Transverse colon (tissue), 4 donors: ENCODE measurements around the gene COL4A1. TPM values are rescaled to one million over a fixed set of nuclear protein-coding genes. Genes with fewer than 3 reads are reported as not detected.

Experiments used
- DNase-seq: peaks from one replicate; pipeline ENCODE4 v3.0.0-alpha.2; 2019
- H3K27ac ChIP-seq, 4 donors: fragments of 200-600 bp; sonication (generic); 2 replicates each; pipeline ENCODE4 v1.5.1; 2016 to 2018; ENCODE audit warnings: inconsistent platforms in 4 of 4
- H3K27me3 ChIP-seq: fragments of 200-600 bp; sonication (generic); 2 replicates; pipeline ENCODE4 v1.5.1; 2017; ENCODE audit warnings: inconsistent platforms
- H3K36me3 ChIP-seq, 4 donors: fragments of 200-600 bp; sonication (generic); 2 replicates each; pipeline ENCODE4 v1.5.1; 2017 to 2019; ENCODE audit warnings: inconsistent platforms in 4 of 4
- H3K4me1 ChIP-seq, 4 donors: fragments of 200-600 bp; sonication (generic); 2 replicates each; pipeline ENCODE4 v1.5.1; 2017 to 2020; ENCODE audit warnings: inconsistent platforms in 4 of 4
- H3K4me3 ChIP-seq, 4 donors: fragments of 200-600 bp; sonication (generic); 1 replicate in 1 of 4; 2 replicates in 3 of 4; pipeline versions ENCODE4 v1.5.1 to v1.6.1; 2017 to 2019; ENCODE audit warnings: inconsistent platforms in 4 of 4
- H3K9me3 ChIP-seq, 2 donors: fragments of 200-600 bp; sonication (generic); 2 replicates each; pipeline ENCODE4 v1.5.1; 2017 to 2019; ENCODE audit warnings: inconsistent platforms in 2 of 2
- CTCF ChIP-seq, 5 experiments: fragments of 200-600 bp in 3 of 5; fragments of 450-650 bp in 2 of 5; sonication (generic) in 3 of 5; IDR thresholded peaks; 1 replicate in 2 of 5; 2 replicates in 3 of 5; pipeline ENCODE4 v1.5.1; 2016 to 2017; ENCODE audit warnings: antibody characterized with exemption in 5 of 5, inconsistent platforms in 3 of 5, mild to moderate bottlenecking in 2 of 5, moderate library complexity in 1 of 5
- EP300 ChIP-seq: sonication (generic); formaldehyde crosslinking; IDR thresholded peaks from one replicate; pipeline ENCODE4 v1.6.1; 2017; ENCODE audit warnings: antibody characterized with exemption, low read depth
- POLR2A ChIP-seq: fragments of 450-650 bp; IDR thresholded peaks from one replicate; pipeline ENCODE4 v1.6.1; 2016; ENCODE audit warnings: antibody characterized with exemption, mild to moderate bottlenecking, moderate library complexity
- POLR2AphosphoS5 ChIP-seq, 3 donors: sonication (generic); formaldehyde crosslinking; IDR thresholded peaks; one replicate each; pipeline ENCODE4 v1.6.1; 2016; ENCODE audit warnings: antibody characterized with exemption in 3 of 3
- WGBS, 2 donors: methylation state at CpG; one replicate each; pipeline ENCODE4 v1.1.5; 2018; ENCODE audit warnings: low coverage in 1 of 2; 5-methylcytosine and 5-hydroxymethylcytosine counted together
- in situ Hi-C, 4 donors: fragments of 200-750 bp; cut with MboI; loops; one replicate each; pipeline versions ENCODE4 v1.15.0 to v1.15.1; 2017; ENCODE audit warnings: low sequenced_read_pairs in 3 of 4, low pct_ligation_motif_present in 1 of 4, low pct_unique_long_range_greater_than_20kb in 1 of 4
- intact Hi-C: fragments of 100-400 bp; cut with DNase I; formaldehyde crosslinking; loops from one replicate; pipeline ENCODE4 v1.15.1; 2023; ENCODE audit warnings: low total_unique reads
- small RNA-seq, 4 donors: library from RNA; depleted of rRNA; stranded (forward); fragments of <200 nt; gene quantifications; one replicate each; pipeline ENCODE3, GENCODE V24; 2016
- total RNA-seq, 4 donors: library from RNA; depleted of rRNA; stranded (reverse); fragments of >200 nt; gene quantifications; one replicate each; pipeline ENCODE4 v1.1.0, GENCODE V29; 2016

Gene COL4A1
- total RNA-seq, 4 donors from 2014 or later: 46.4 to 180 (median 99.2) TPM

GRCh38 chr13:110103534-110103933 lies 203.4 kb downstream of the COL4A1 start:
- no peaks in the 10 kb centered on the region for H3K27me3 ChIP-seq
- intact Hi-C loops: no loop called here
- no peak overlapping the region for H3K27ac ChIP-seq
- no peaks in the 10 kb centered on the region for H3K4me1 ChIP-seq
- in situ Hi-C loops: loop anchor here (25.0 kb wide), 5 partner anchors 316 to 1141 kb away; partner anchors contain the start of gene IRS2 (in 2 of the 4)
- no peak overlapping the region for H3K4me3 ChIP-seq
- TF ChIP-seq POLR2AphosphoS5 (IDR thresholded peaks at IDR 0.05): no peak
- no peak for TF ChIP-seq POLR2A
- TF ChIP-seq EP300: no peak
- no peak for TF ChIP-seq CTCF (IDR thresholded peaks at IDR 0.05)
- H3K36me3 ChIP-seq: no peaks in the 10 kb centered on the region
- WGBS, 2 donors: 17 to 46% methylated on average over 2 of the region's 2 CpGs
- no peak for DNase-seq
- peaks cover 0 to 9% of the 10 kb centered on the region in 2 donors for H3K9me3 ChIP-seq

GRCh38 chr13:110103026-110103425 lies 203.9 kb downstream of the COL4A1 start:
- Histone ChIP-seq H3K36me3 (no peaks in the 10 kb centered on the region), H3K4me3 (no peak overlapping the region), H3K9me3 (peaks cover 0 to 9% of the 10 kb centered on the region in 2 donors), H3K27me3 (no peaks in the 10 kb centered on the region), H3K27ac (no peak overlapping the region), H3K4me1 (no peaks in the 10 kb centered on the region)
- 78 to 100% methylated on average over 1 to 5 of the region's 5 CpGs for WGBS, 2 donors
- DNase-seq: no peak
- TF ChIP-seq EP300: no peak
- intact Hi-C loops: no loop called here
- in situ Hi-C loops: loop anchor here (25.0 kb wide), 5 partner anchors 316 to 1141 kb away; partner anchors contain the start of gene IRS2 (in 2 of the 4)

- no peak for DNase-seq
- no peaks in the 10 kb centered on the region for H3K27me3 ChIP-seq
- TF ChIP-seq POLR2AphosphoS5 (IDR thresholded peaks at IDR 0.05) (no peak), CTCF (IDR thresholded peaks at IDR 0.05) (no peak), EP300 (no peak), POLR2A (no peak)
- no peaks in the 10 kb centered on the region for H3K36me3 ChIP-seq
- intact Hi-C loops (no loop called here), in situ Hi-C loops (loop anchor here (25.0 kb wide), 5 partner anchors 315 to 1140 kb away; partner anchors contain the start of gene IRS2 (in 2 of the 4))
- H3K4me3 ChIP-seq: no peak overlapping the region
- 71 to 85% methylated on average over 1 to 4 of the region's 4 CpGs for WGBS, 2 donors
- no peak overlapping the region for H3K27ac ChIP-seq
- no peaks in the 10 kb centered on the region for H3K4me1 ChIP-seq
- peaks cover 0 to 9% of the 10 kb centered on the region in 2 donors for H3K9me3 ChIP-seq
Measured at GRCh38 chr13:110102053-110102452, 204.9 kb downstream of the COL4A1 start.

- in situ Hi-C loops: loop anchor here (25.0 kb wide), 5 partner anchors 313 to 1138 kb away; partner anchors contain the start of gene IRS2 (in 2 of the 4)
- H3K4me3 ChIP-seq: no peak overlapping the region
- DNase-seq: no peak
Measured at GRCh38 chr13:110099922-110100321, 207.0 kb downstream of the COL4A1 start.

More at GRCh38 chr13:110099922-110100321, 207.0 kb downstream of the COL4A1 start:
- no peaks in the 10 kb centered on the region for H3K27me3 ChIP-seq
- H3K9me3 ChIP-seq: peaks cover 0 to 9% of the 10 kb centered on the region in 2 donors
- H3K4me1 ChIP-seq: peaks cover 0 to 7% (median 2%) of the 10 kb centered on the region in 4 donors
- intact Hi-C loops: loop anchor here (2.0 kb wide), 1 partner anchor 943 kb away; no protein-coding TSS in a partner anchor
- 71 to 76% methylated on average over 1 of the region's 1 CpG for WGBS, 2 donors
- no peaks in the 10 kb centered on the region for H3K36me3 ChIP-seq
- TF ChIP-seq POLR2A (no peak), CTCF (IDR thresholded peaks at IDR 0.05) (no peak), EP300 (no peak), POLR2AphosphoS5 (IDR thresholded peaks at IDR 0.05) (no peak)
- no peak overlapping the region for H3K27ac ChIP-seq

Small RNA genes within 50 kb of the gene (small RNA-seq; reads per million reads assigned to genes)
- gene MIR8073: 0 reads per million in 4 donors

Other genes starting within 250 kb of the COL4A1 start
- 100 to 1,000 TPM in 2 of 4 donors, 10 to 100 TPM in 2; 75.1 to 322 (median 115) TPM for gene COL4A2, start 127 bp upstream of the COL4A1 start, total RNA-seq